Nephron (organoid): Measurements from ENCODE around the gene ACOXL.

Experiments
- H3K27ac Mint-ChIP-seq, 3 experiments: 2 replicates each; pipeline ENCODE4 v1.8.0; 2020; ENCODE audit warnings: mixed read lengths in 3 of 3, mild to moderate bottlenecking in 2 of 3, moderate library complexity in 1 of 3
- H3K27me3 Mint-ChIP-seq: 2 replicates; pipeline ENCODE4 v1.8.0; 2021; ENCODE audit warnings: low read depth, mild to moderate bottlenecking, moderate library complexity, mixed read lengths
- H3K36me3 Mint-ChIP-seq: 2 replicates; pipeline ENCODE4 v1.8.0; 2020; ENCODE audit warnings: low read depth, mixed read lengths
- H3K4me1 Mint-ChIP-seq: 2 replicates; pipeline ENCODE4 v1.8.0; 2020; ENCODE audit warnings: mixed read lengths
- H3K4me3 Mint-ChIP-seq, 3 experiments: 2 replicates each; pipeline ENCODE4 v1.8.0; 2020; ENCODE audit warnings: mild to moderate bottlenecking in 3 of 3, mixed read lengths in 3 of 3, moderate library complexity in 2 of 3
- H3K9me3 Mint-ChIP-seq: 2 replicates; pipeline ENCODE4 v1.8.0; 2020; ENCODE audit warnings: mixed read lengths
- TF ChIP-seq, protein P1 (sequence below), 3 experiments: fragments of 200-600 bp; sonication (generic); IDR thresholded peaks; one replicate each; pipeline ENCODE4 v1.5.0; 2021; ENCODE audit warnings: antibody characterized with exemption in 3 of 3; ENCODE audit not compliant: unreplicated experiment in 3 of 3

The ACOXL gene

DNA sequence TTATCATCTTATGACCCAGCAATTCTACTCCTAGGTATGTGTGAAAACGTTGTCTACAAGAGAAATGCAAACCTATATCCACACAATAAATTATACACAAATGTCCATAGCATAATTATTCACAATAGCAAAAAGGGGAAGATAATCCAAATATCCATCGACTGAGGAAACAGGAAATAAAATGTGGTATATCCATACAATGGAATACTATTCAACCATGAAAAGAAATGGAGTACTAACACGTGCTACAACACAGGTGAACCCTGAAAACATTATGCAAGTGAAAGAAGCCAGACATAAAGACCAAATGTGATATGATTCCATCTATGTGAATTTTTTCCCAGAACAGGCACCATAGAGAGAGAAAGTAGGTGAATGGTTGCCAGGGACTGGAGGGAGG, 72.1 kb downstream of the ACOXL start:
- no peak overlapping the region for H3K27ac Mint-ChIP-seq
- TF ChIP-seq, protein P1, sequence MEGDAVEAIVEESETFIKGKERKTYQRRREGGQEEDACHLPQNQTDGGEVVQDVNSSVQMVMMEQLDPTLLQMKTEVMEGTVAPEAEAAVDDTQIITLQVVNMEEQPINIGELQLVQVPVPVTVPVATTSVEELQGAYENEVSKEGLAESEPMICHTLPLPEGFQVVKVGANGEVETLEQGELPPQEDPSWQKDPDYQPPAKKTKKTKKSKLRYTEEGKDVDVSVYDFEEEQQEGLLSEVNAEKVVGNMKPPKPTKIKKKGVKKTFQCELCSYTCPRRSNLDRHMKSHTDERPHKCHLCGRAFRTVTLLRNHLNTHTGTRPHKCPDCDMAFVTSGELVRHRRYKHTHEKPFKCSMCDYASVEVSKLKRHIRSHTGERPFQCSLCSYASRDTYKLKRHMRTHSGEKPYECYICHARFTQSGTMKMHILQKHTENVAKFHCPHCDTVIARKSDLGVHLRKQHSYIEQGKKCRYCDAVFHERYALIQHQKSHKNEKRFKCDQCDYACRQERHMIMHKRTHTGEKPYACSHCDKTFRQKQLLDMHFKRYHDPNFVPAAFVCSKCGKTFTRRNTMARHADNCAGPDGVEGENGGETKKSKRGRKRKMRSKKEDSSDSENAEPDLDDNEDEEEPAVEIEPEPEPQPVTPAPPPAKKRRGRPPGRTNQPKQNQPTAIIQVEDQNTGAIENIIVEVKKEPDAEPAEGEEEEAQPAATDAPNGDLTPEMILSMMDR (IDR thresholded peaks at IDR 0.05; ENCODE audit: unreplicated experiment in 3 of 3), result no peak
- H3K36me3 Mint-ChIP-seq, result no peaks in the 10 kb centered on the region
- H3K9me3 Mint-ChIP-seq, result peaks cover 5% of the 10 kb centered on the region
- peaks cover 21% of the 10 kb centered on the region for H3K4me1 Mint-ChIP-seq
- H3K4me3 Mint-ChIP-seq, result no peak overlapping the region
- H3K27me3 Mint-ChIP-seq, result peaks cover 22% of the 10 kb centered on the region

- TF ChIP-seq, protein P1 (IDR thresholded peaks at IDR 0.05; ENCODE audit: unreplicated experiment in 3 of 3), result no peak
- H3K4me1 Mint-ChIP-seq, result peaks cover 21% of the 10 kb centered on the region
- no peak overlapping the region for H3K27ac Mint-ChIP-seq
- peaks cover 23% of the 10 kb centered on the region for H3K27me3 Mint-ChIP-seq
- peaks cover 5% of the 10 kb centered on the region for H3K9me3 Mint-ChIP-seq
- H3K36me3 Mint-ChIP-seq, result no peaks in the 10 kb centered on the region
- H3K4me3 Mint-ChIP-seq, result no peak overlapping the region
Measured at GRCh38 chr2:110804915-110805314, 72.5 kb downstream of the ACOXL start.

DNA sequence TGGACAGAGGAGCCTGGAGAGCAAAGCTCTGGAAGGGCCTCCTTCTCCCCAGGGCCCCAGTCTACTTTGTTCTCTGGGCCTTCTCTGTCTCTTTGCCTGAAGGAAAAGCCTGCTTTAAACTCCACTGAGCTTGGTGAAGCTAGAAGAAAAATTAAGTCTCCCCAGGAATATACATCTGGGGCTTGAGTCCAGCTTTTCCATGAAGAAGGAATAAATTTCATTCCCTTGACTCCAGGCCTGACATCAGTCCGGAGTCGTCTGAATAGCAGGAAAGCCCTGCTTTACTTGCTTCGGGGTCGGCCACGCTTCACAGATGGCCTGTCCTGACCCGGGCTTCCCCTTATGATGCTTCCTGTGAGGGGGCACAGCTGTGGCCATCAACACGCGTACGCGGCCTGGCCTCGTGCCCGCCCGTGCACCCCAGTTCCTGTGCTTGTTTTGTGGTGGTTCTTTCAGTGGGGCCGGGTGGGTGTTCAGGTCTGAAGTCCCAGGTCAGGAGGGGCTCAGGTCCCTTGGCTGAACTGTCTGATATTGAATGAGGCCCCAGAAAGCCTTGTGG, 73.6 kb downstream of the ACOXL start:
- Mint-ChIP-seq H3K36me3 (no peaks in the 10 kb centered on the region), H3K4me3 (no peak overlapping the region), H3K4me1 (peaks cover 21% of the 10 kb centered on the region), H3K27ac (peak overlapping the region in 1 of 3 experiments; percentile 44), H3K27me3 (peaks cover 23% of the 10 kb centered on the region), H3K9me3 (peaks cover 5% of the 10 kb centered on the region)
- TF ChIP-seq, protein P1 (IDR thresholded peaks at IDR 0.05; ENCODE audit: unreplicated experiment in 3 of 3), result no peak

GRCh38 chr2:110807522-110807921, 75.1 kb downstream of the ACOXL start:
- peaks cover 30% of the 10 kb centered on the region for H3K4me1 Mint-ChIP-seq
- peak overlapping the region in 1 of 3 experiments; percentile 65 for H3K27ac Mint-ChIP-seq
- TF ChIP-seq, protein P1 (IDR thresholded peaks at IDR 0.05; ENCODE audit: unreplicated experiment in 3 of 3), result no peak
- H3K27me3 Mint-ChIP-seq, result peaks cover 16% of the 10 kb centered on the region
- H3K4me3 Mint-ChIP-seq, result no peak overlapping the region
- H3K36me3 Mint-ChIP-seq, result no peaks in the 10 kb centered on the region
- H3K9me3 Mint-ChIP-seq, result peaks cover 5% of the 10 kb centered on the region

DNA sequence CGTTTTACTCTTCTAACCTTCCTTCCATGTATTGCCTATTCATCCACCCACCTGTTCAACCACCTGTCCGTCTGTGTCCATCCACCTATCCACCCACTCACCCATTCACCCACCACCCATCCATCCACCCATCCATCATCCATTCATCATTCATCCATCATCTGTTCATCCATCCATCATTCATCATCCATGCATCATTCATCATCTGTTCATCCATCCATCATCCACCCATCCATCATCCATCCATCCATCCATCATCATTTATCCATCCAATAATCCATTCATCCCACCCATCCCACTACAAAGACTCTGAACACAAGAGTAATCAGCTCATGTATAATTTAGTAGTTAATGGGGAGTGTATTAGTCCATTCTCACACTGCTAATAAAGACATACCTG, 78.0 kb downstream of the ACOXL start:
- H3K4me3 Mint-ChIP-seq, result no peak overlapping the region
- H3K27ac Mint-ChIP-seq, result no peak overlapping the region
- no peaks in the 10 kb centered on the region for H3K36me3 Mint-ChIP-seq
- no peaks in the 10 kb centered on the region for H3K9me3 Mint-ChIP-seq
- TF ChIP-seq, protein P1 (IDR thresholded peaks at IDR 0.05; ENCODE audit: unreplicated experiment in 3 of 3), result no peak
- H3K27me3 Mint-ChIP-seq, result peaks cover 16% of the 10 kb centered on the region
- H3K4me1 Mint-ChIP-seq, result peaks cover 30% of the 10 kb centered on the region
